Naive B cell (primary cell): Measurements from ENCODE around the gene ZNG1C. TPM values are rescaled to one million over a fixed set of nuclear protein-coding genes. Genes with fewer than 3 reads are reported as not detected.
"Not testable (repeated sequence)": the region's sequence is repeated elsewhere in the genome, so short reads cannot be mapped to it uniquely, and the experiment has no call there.

Source experiments
- ATAC-seq, 2 donors: fragments of 150-1000 bp; cut with Tn5 transposase; 2 replicates each; pipeline ENCODE4 v1.10.0; 2021; ENCODE audit warnings: low read depth in 2 of 2, mild to moderate bottlenecking in 2 of 2, moderate library complexity in 2 of 2
- DNase-seq: peaks from one replicate; pipeline ENCODE4 v3.0.0; 2022
- H3K27ac Mint-ChIP-seq, 6 donors: one replicate each; pipeline ENCODE4 v1.8.0; 2020 to 2022; ENCODE audit warnings: mild to moderate bottlenecking in 6 of 6, mixed read lengths in 6 of 6, moderate library complexity in 5 of 6, inconsistent platforms in 2 of 6
- H3K27me3 Mint-ChIP-seq, 3 donors: one replicate each; pipeline ENCODE4 v1.8.0; 2021 to 2022; ENCODE audit warnings: mixed read lengths in 3 of 3, mild to moderate bottlenecking in 1 of 3
- H3K36me3 Mint-ChIP-seq, 2 donors: one replicate each; pipeline ENCODE4 v1.8.0; 2020 to 2022; ENCODE audit warnings: mixed read lengths in 2 of 2, inconsistent platforms in 1 of 2, mild to moderate bottlenecking in 1 of 2
- H3K4me1 Mint-ChIP-seq, 3 donors: one replicate each; pipeline ENCODE4 v1.8.0; 2020 to 2022; ENCODE audit warnings: mixed read lengths in 3 of 3, inconsistent platforms in 1 of 3, mild to moderate bottlenecking in 1 of 3, moderate library complexity in 1 of 3
- H3K4me3 Mint-ChIP-seq, 8 donors: one replicate each; pipeline ENCODE4 v1.8.0; 2020 to 2022; ENCODE audit warnings: mild to moderate bottlenecking in 8 of 8, mixed read lengths in 8 of 8, moderate library complexity in 8 of 8, inconsistent platforms in 2 of 8
- H3K9me3 Mint-ChIP-seq, 7 donors: one replicate each; pipeline ENCODE4 v1.8.0; 2020 to 2022; ENCODE audit warnings: mixed read lengths in 7 of 7, mild to moderate bottlenecking in 5 of 7, inconsistent platforms in 2 of 7, moderate library complexity in 1 of 7
- polyA plus RNA-seq, 6 donors: library from polyadenylated mRNA; unstranded; fragments of 300-500 nt; fragmentation: Illumina TruSeq; gene quantifications; one replicate each; pipeline ENCODE4 v1.2.3, GENCODE V29; 2021; ENCODE audit warnings: low read depth in 6 of 6

ZNG1C gene
- polyA plus RNA-seq, 6 donors from 2014 or later = 15.1 to 36.9 (median 23.7) TPM

GRCh38 chr9:68329106-68329505 is 87.3 kb downstream of the ZNG1C start:
- H3K4me3 Mint-ChIP-seq, ATAC-seq: not testable (repeated sequence)

GRCh38 chr9:68330531-68331173 is 88.9 kb downstream of the ZNG1C start:
- not testable (repeated sequence) for H3K27ac Mint-ChIP-seq, H3K9me3 Mint-ChIP-seq, H3K4me3 Mint-ChIP-seq, DNase-seq, ATAC-seq, H3K27me3 Mint-ChIP-seq, H3K36me3 Mint-ChIP-seq, H3K4me1 Mint-ChIP-seq

More at GRCh38 chr9:68329106-68329505, 87.3 kb downstream of the ZNG1C start:
- not testable (repeated sequence) for H3K36me3 Mint-ChIP-seq, DNase-seq, H3K27me3 Mint-ChIP-seq, H3K4me1 Mint-ChIP-seq, H3K27ac Mint-ChIP-seq, H3K9me3 Mint-ChIP-seq

- ATAC-seq, DNase-seq, H3K27ac Mint-ChIP-seq, H3K4me3 Mint-ChIP-seq, H3K36me3 Mint-ChIP-seq, H3K9me3 Mint-ChIP-seq, H3K4me1 Mint-ChIP-seq: not testable (repeated sequence)
- peaks cover 4 to 14% (median 12%) of the 10 kb centered on the region in 3 donors for H3K27me3 Mint-ChIP-seq
Measured at GRCh38 chr9:68332122-68332521, 90.3 kb downstream of the ZNG1C start.

GRCh38 chr9:68335935-68336334 is 94.2 kb downstream of the ZNG1C start:
- not testable (repeated sequence) for H3K4me3 Mint-ChIP-seq, H3K4me1 Mint-ChIP-seq, H3K36me3 Mint-ChIP-seq, ATAC-seq, H3K9me3 Mint-ChIP-seq, H3K27ac Mint-ChIP-seq, DNase-seq
- H3K27me3 Mint-ChIP-seq = peaks cover 4 to 14% (median 12%) of the 10 kb centered on the region in 3 donors

GRCh38 chr9:68336639-68337339 is 95.0 kb downstream of the ZNG1C start:
- not testable (repeated sequence) for DNase-seq, H3K4me3 Mint-ChIP-seq, H3K9me3 Mint-ChIP-seq, H3K36me3 Mint-ChIP-seq, H3K4me1 Mint-ChIP-seq, H3K27ac Mint-ChIP-seq, ATAC-seq
- peaks cover 4 to 14% (median 12%) of the 10 kb centered on the region in 3 donors for H3K27me3 Mint-ChIP-seq

GRCh38 chr9:68338000-68338399 is 96.2 kb downstream of the ZNG1C start:
- peaks cover 4 to 14% (median 12%) of the 10 kb centered on the region in 3 donors for H3K27me3 Mint-ChIP-seq
- H3K36me3 Mint-ChIP-seq, H3K9me3 Mint-ChIP-seq, H3K4me1 Mint-ChIP-seq, H3K27ac Mint-ChIP-seq, DNase-seq, ATAC-seq, H3K4me3 Mint-ChIP-seq: not testable (repeated sequence)

- peak; percentile 56 to 86 for ATAC-seq
- not testable (repeated sequence) for H3K9me3 Mint-ChIP-seq, H3K36me3 Mint-ChIP-seq, H3K27me3 Mint-ChIP-seq, H3K4me3 Mint-ChIP-seq, H3K4me1 Mint-ChIP-seq, DNase-seq
- peak overlapping the region in 1 of 6 donors; percentile 33 for H3K27ac Mint-ChIP-seq
Measured at GRCh38 chr9:68342265-68343025, 100.7 kb downstream of the ZNG1C start.

- H3K27me3 Mint-ChIP-seq, H3K36me3 Mint-ChIP-seq, ATAC-seq, H3K27ac Mint-ChIP-seq, DNase-seq, H3K9me3 Mint-ChIP-seq, H3K4me3 Mint-ChIP-seq, H3K4me1 Mint-ChIP-seq: not testable (repeated sequence)
Measured at GRCh38 chr9:68343242-68343641, 101.5 kb downstream of the ZNG1C start.

- not testable (repeated sequence) for H3K27me3 Mint-ChIP-seq, H3K4me1 Mint-ChIP-seq, ATAC-seq, DNase-seq, H3K27ac Mint-ChIP-seq, H3K4me3 Mint-ChIP-seq, H3K36me3 Mint-ChIP-seq, H3K9me3 Mint-ChIP-seq
Measured at GRCh38 chr9:68343992-68344391, 102.2 kb downstream of the ZNG1C start.

Other genes with a start within 250 kb of the ZNG1C start
- not detected for gene FOXD4L3, start 60.9 kb downstream of the ZNG1C start, polyA plus RNA-seq
- gene PGM5, start 114.6 kb downstream of the ZNG1C start, polyA plus RNA-seq = not detected